ENCODE measurements around the gene KAT2A.
A peak's percentile ranks its signal among the peaks of the same experiment; 100 is the strongest.
"Not testable (repeated sequence)": the region's sequence is repeated elsewhere in the genome, so short reads cannot be mapped to it uniquely, and the experiment has no call there.

The KAT2A gene

DNA sequence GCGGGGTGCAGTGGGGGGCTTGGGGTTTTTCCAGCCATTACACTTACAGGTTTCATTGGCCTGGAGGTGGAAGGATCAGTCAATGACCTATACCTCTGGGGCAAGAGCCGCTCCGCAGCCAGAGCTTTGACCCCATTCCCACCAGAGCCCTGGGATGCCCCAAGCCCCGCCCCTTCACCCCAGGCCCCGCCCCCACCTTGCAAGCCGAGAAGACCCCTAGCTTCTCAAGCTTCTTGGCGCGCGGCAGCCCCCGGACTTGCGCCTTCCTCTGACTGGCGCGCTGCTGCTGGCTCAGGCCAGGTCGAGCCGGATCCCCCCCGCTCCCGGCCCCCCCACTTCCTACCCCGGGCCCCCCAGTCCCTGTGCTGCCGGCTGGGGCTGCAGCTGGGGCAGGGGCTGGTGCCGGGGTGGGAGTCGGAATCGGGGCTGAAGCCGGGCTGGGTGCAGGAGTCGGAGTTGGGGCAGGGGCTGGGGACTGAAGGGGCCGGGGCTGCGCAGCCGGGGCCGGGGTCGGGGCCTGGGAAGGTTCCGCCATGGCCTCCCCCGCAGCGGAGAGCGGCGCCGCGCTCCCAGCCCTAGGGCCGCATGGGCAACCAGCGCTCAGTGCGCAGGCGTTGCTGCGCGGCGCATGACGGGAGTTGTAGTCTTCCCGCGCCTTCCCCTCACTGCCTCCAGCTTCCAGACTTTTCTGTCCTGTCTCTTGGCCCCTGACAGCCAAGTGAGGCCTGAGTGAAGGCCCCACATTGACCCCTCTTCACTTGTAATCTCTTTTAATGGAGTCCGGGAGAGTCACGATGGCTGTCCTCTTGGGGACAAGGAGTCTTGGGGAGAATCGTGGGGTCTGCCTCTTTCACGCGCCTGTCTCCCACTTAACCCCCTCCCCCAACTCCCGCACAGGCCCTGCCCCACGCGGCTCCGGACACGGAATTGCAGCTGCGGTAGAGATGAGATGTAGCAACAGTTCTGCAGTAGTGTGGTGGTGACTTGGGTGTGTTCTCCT is at the start of gene KAT2A:
TSS of gene KAT2A (minus strand) at position 598 of the 1,000 bp plus-strand sequence. CDS start at position 535, 63 bp downstream.
- peak; percentile 78 for DNase-seq

DNA sequence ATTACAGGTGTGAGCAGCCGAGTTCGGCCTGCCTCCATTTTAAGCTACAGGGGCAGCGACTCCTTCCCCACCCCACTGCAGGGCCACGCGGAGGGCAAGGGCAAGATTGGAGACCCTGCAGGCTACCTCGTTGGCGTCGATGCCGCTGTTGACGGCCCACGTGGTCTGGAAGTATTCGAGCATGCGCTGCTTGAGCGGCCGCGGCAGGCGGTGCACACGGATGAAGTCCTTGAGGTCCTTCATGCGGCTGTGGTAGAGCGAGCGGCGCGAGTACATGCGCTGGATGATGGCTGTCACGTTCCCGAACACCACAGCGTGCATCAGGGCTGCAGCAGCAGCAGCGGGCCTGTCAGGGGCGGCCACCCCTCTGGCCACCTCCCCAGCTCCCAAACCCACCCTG is 48.2 kb upstream of the KAT2A start:
- DNase-seq, result no peak

DNA sequence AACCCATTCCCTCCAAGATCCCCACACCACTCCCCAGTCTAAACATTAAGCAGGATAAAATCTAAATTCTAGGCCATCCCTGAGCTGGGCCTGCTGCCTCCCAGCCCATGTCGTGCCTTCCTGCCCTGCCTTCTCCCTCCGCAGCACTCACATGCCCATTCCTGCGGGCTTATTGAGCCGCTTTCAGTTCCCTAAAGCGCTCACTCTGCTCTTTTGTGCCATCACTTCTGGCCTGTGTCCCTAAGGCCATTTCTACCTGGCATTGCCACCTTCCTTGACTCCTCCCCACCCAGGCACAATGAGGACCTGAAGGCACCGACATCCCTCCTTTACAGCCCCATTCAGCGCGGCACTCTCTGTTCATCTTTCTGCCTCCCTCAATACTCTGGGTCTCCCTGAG is 46.6 kb upstream of the KAT2A start:
- DNase-seq, result no peak

- DNase-seq, result no peak
Observed at GRCh38 chr17:42166196-42166763, 45.1 kb upstream of the KAT2A start.

DNA sequence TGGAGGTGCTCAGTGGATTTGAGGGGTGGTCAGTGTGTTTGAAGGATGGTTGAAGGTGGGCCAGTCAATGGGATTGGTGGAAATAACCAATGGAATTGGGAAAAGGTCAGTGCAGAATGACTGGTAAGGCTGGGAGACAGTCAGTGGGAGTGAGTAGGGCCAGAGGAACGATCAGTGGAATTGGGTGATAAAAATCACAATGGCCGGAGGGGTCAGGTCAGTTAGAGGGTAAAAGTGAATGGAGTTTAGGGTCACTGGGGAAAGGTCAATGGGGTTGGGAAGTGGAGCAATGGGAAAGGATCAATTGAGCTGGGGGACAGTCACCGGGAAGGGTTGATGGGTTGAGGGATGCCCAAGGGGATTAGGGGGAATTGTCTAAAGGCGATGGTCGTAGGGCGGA is 44.6 kb upstream of the KAT2A start:
- DNase-seq, result no peak

- no peak for DNase-seq
Observed at GRCh38 chr17:42163696-42164407, 42.7 kb upstream of the KAT2A start.

DNA sequence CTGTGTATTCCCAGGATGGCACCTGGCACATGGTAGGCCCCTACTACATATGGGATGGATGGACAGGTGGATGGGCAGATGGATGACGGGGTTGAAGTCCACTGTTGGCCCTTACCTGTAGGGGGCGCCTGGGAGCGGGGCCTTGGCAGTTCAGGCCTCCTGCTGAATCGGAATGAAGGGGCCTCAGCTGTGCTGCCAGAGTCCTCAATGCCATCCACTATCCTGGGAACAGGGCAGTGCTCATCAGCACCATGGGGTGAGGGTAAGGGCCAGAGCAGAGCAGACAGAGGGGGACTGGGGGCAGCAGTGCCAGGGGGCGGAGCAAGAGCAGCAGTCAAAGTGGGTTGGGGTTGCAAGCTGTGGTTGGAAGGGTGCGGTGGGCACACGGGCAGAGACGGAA is 41.9 kb upstream of the KAT2A start:
- DNase-seq, result peak; percentile 41

- no peak for DNase-seq
Observed at GRCh38 chr17:42160531-42160910, 39.4 kb upstream of the KAT2A start.

GRCh38 chr17:42159796-42160530 is 38.8 kb upstream of the KAT2A start:
- no peak for DNase-seq

DNA sequence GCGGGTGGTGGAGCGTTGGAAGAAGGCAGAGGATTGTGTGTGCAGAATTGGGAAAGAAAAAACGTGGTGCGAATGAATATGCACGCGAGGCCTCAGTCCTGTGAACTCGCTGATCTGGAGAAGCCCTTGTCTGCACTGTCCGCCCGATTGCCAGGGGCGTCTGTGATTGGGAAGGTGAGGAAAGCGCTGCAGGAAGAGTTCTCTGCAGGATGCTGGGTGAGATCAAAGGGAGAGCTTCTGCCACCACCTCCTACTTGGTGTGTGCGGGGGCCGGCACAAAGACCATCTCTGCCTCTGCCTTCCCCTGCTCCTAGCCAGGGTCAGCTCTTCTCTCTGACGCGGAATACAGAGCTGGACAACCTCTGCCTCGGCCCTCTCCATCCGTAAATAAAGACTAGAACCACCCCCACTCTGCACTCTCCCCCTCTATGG is 34.5 kb upstream of the KAT2A start:
- DNase-seq, result no peak

GRCh38 chr17:42153919-42154742 is 33.0 kb upstream of the KAT2A start:
- DNase-seq, result no peak

GRCh38 chr17:42146911-42147607 is 25.9 kb upstream of the KAT2A start:
- DNase-seq, result no peak

GRCh38 chr17:42143138-42143537 is 22.0 kb upstream of the KAT2A start:
- not testable (repeated sequence) for DNase-seq

DNA sequence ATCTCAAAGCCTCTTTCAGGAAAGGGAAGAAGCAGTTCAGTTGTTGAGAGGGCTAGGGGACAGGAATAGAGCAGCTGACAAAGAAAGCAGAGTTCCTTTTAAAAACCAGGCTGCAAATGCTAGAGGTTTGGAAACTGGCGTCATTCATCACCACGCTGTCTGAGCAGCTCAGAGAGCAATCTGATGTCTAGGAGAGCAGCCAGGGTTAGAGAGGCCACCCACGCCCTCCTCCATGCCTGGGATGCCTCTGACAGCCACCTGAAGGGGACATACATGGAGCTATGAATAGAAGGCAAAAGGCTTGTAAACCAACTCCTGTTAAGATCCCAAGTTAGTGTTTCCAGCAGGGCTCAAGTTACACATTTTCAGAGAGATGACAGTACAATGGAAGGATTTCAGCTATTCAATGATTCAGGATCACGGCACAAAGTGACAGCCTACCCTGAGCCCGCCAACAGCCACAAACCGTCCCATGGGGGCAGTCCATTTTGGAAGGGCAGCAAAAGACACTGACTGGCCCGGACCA is 21.3 kb upstream of the KAT2A start:
- no peak for DNase-seq

DNA sequence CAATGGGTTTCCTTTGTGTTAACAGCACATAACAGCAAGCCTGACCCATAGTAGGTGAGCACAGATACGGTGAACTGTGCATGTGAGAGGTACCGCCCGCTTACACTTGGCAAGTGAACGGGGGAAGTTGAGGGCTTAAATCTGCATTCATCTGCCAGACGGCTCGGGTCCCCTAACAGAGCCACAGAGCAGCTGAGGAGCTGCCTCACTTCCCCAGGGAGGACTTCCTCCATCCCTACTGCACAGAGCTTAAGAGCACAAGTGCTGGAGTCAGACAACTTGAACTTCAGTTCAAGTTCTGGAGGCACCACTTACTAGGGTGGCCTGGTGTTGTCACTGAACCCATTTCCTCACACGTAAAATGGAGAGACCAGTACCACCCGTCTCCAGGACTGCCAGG is 20.2 kb upstream of the KAT2A start:
- no peak for DNase-seq

GRCh38 chr17:42140690-42141089 is 19.5 kb upstream of the KAT2A start:
- not testable (repeated sequence) for DNase-seq

GRCh38 chr17:42138749-42139492 is 17.8 kb upstream of the KAT2A start:
- DNase-seq, result no peak

- DNase-seq, result no peak
Observed at GRCh38 chr17:42136654-42137051, 15.5 kb upstream of the KAT2A start.

- DNase-seq, result no peak
Observed at GRCh38 chr17:42135664-42136653, 14.8 kb upstream of the KAT2A start.
